Esophagus squamous epithelium (tissue), 5 donors: ENCODE measurements around the gene TPM2. TPM values are rescaled to one million over a fixed set of nuclear protein-coding genes. Genes with fewer than 3 reads are reported as not detected.

Source experiments
- DNase-seq: peaks from one replicate; lab custom pipeline; 2025; lab: John Stamatoyannopoulos, UW
- H3K27ac ChIP-seq, 4 donors: fragments of 200-600 bp; sonication (generic); one replicate each; pipeline ENCODE4 v1.5.1; 2016 to 2019; ENCODE audit warnings: mild to moderate bottlenecking in 1 of 4
- H3K27me3 ChIP-seq, 4 donors: fragments of 200-600 bp; sonication (generic); 1 replicate in 3 of 4; 2 replicates in 1 of 4; pipeline versions ENCODE4 v1.5.1 to v1.6.0; 2017 to 2021; ENCODE audit warnings: antibody characterized with exemption in 1 of 4
- H3K36me3 ChIP-seq, 3 donors: fragments of 200-600 bp; sonication (generic); one replicate each; pipeline ENCODE4 v1.5.1; 2016 to 2019
- H3K4me1 ChIP-seq, 3 donors: fragments of 200-600 bp; sonication (generic); one replicate each; pipeline ENCODE4 v1.5.1; 2017 to 2019
- H3K4me3 ChIP-seq, 4 donors: fragments of 200-600 bp; sonication (generic); 1 replicate in 3 of 4; 2 replicates in 1 of 4; pipeline ENCODE4 v1.5.1; 2016 to 2019; ENCODE audit warnings: mild to moderate bottlenecking in 2 of 4, moderate library complexity in 1 of 4
- H3K9me3 ChIP-seq, 3 donors: fragments of 200-600 bp; sonication (generic); one replicate each; pipeline ENCODE4 v1.5.1; 2016 to 2019
- CTCF ChIP-seq, 6 experiments: fragments of 450-650 bp in 4 of 6; fragments of 200-600 bp in 2 of 6; sonication (generic) in 2 of 6; IDR thresholded peaks; one replicate each; pipeline ENCODE4 v1.5.1; 2016 to 2019; ENCODE audit warnings: antibody characterized with exemption in 6 of 6, mild to moderate bottlenecking in 4 of 6, moderate library complexity in 4 of 6
- POLR2A ChIP-seq, 4 donors: fragments of 450-650 bp; IDR thresholded peaks; one replicate each; pipeline ENCODE4 v1.6.1; 2017; ENCODE audit warnings: antibody characterized with exemption in 4 of 4, mild to moderate bottlenecking in 4 of 4, moderate library complexity in 3 of 4
- WGBS, 2 donors: methylation state at CpG; one replicate each; pipeline ENCODE4 v1.1.5; 2018; 5-methylcytosine and 5-hydroxymethylcytosine counted together
- intact Hi-C: fragments of 100-400 bp; cut with DNase I; formaldehyde crosslinking; loops from one replicate; pipeline ENCODE4 v1.15.0; 2022
- total RNA-seq, 4 donors: library from RNA; depleted of rRNA; stranded (reverse); fragments of >200 nt; gene quantifications; one replicate each; pipeline ENCODE4 v1.1.0, GENCODE V29; 2016
- donor health status: DM: yes; HTN: yes; CAD: no.

TPM2 gene
- total RNA-seq, 4 donors from 2014 or later = 80.8 to 1,148 (median 217) TPM

GRCh38 chr9:35730486-35730854 lies 40.7 kb upstream of the TPM2 start:
- Histone ChIP-seq H3K4me3 (peak overlapping the region in 3 of 4 donors; percentile 69 to 91 (median 83)), H3K27ac (peak overlapping the region; percentile 95 to 100 (median 98)), H3K27me3 (no peaks in the 10 kb centered on the region), H3K4me1 (peaks cover 20 to 80% (median 42%) of the 10 kb centered on the region in 3 donors), H3K9me3 (no peaks in the 10 kb centered on the region), H3K36me3 (peaks cover 1 to 35% (median 5%) of the 10 kb centered on the region in 3 donors)
- TF ChIP-seq CTCF (IDR thresholded peaks at IDR 0.05) (no peak), POLR2A (IDR thresholded peaks at IDR 0.05) (no peak)
- intact Hi-C loops = loop anchor here (5.0 to 10.0 kb wide), 2 partner anchors 73 to 126 kb away; partner anchors contain the start of genes CCDC107, RMRP and TESK1
- DNase-seq = no peak
- 48 to 82% methylated on average over 2 of the region's 2 CpGs for WGBS, 2 donors

- H3K4me3 ChIP-seq = peak overlapping the region in 3 of 4 donors; percentile 69 to 91 (median 83)
- peaks cover 5 to 35% (median 7%) of the 10 kb centered on the region in 3 donors for H3K36me3 ChIP-seq
- intact Hi-C loops = loop anchor here (5.0 to 10.0 kb wide), 2 partner anchors 73 to 125 kb away; partner anchors contain the start of genes CCDC107, RMRP and TESK1
- H3K9me3 ChIP-seq = no peaks in the 10 kb centered on the region
- WGBS, 2 donors = 22 to 39% methylated on average over 6 of the region's 6 CpGs
- peaks cover 20 to 83% (median 42%) of the 10 kb centered on the region in 3 donors for H3K4me1 ChIP-seq
- no peaks in the 10 kb centered on the region for H3K27me3 ChIP-seq
- TF ChIP-seq POLR2A (IDR thresholded peaks at IDR 0.05) (peak in 1 of 4 donors; percentile 25), CTCF (IDR thresholded peaks at IDR 0.05) (peak; percentile 13 to 61 (median 43))
- H3K27ac ChIP-seq = peak overlapping the region; percentile 95 to 100 (median 98)
- DNase-seq = no peak
Measured at GRCh38 chr9:35729700-35730485, 40.2 kb upstream of the TPM2 start.

- DNase-seq = no peak
- Histone ChIP-seq H3K9me3 (no peaks in the 10 kb centered on the region), H3K36me3 (peaks cover 13 to 35% (median 15%) of the 10 kb centered on the region in 3 donors), H3K4me1 (peaks cover 20 to 79% (median 42%) of the 10 kb centered on the region in 3 donors), H3K27ac (peak overlapping the region; percentile 70 to 100 (median 96)), H3K27me3 (no peaks in the 10 kb centered on the region), H3K4me3 (peak overlapping the region in 3 of 4 donors; percentile 69 to 91 (median 83))
- 56 to 58% methylated on average over 3 of the region's 3 CpGs for WGBS, 2 donors
- intact Hi-C loops = no loop called here
- TF ChIP-seq CTCF (IDR thresholded peaks at IDR 0.05) (no peak), POLR2A (IDR thresholded peaks at IDR 0.05) (no peak)
Measured at GRCh38 chr9:35729101-35729500, 39.4 kb upstream of the TPM2 start.

GRCh38 chr9:35728041-35728971 lies 38.6 kb upstream of the TPM2 start:
- Histone ChIP-seq H3K4me3 (peak overlapping the region; percentile 2 to 91 (median 76)), H3K27me3 (no peaks in the 10 kb centered on the region), H3K4me1 (peaks cover 12 to 71% (median 34%) of the 10 kb centered on the region in 3 donors), H3K27ac (peak overlapping the region; percentile 70 to 100 (median 96)), H3K9me3 (no peaks in the 10 kb centered on the region), H3K36me3 (peaks cover 20 to 43% (median 23%) of the 10 kb centered on the region in 3 donors)
- DNase-seq = no peak
- TF ChIP-seq CTCF (IDR thresholded peaks at IDR 0.05) (no peak), POLR2A (IDR thresholded peaks at IDR 0.05) (peak in 2 of 4 donors; percentile 63 to 85)
- WGBS, 2 donors = 24 to 28% methylated on average over 9 to 10 of the region's 10 CpGs
- intact Hi-C loops = no loop called here
